Erythroblast (primary cell): Measurements from ENCODE around the gene LDAF1.

Experiments used
- DNase-seq, 2 experiments: peaks; one replicate each; lab custom pipeline; 2025; lab: John Stamatoyannopoulos, UW
- GATA1 ChIP-seq: IDR thresholded peaks from 2 replicates; pipeline ENCODE4 v1.6.1; 2011; ENCODE audit warnings: low read depth, mild to moderate bottlenecking, control low read depth, low read length, moderate library complexity
- POLR2A ChIP-seq: IDR thresholded peaks from 2 replicates; pipeline ENCODE4 v1.6.1; 2011; ENCODE audit warnings: mild to moderate bottlenecking, low read length

The LDAF1 gene

DNA sequence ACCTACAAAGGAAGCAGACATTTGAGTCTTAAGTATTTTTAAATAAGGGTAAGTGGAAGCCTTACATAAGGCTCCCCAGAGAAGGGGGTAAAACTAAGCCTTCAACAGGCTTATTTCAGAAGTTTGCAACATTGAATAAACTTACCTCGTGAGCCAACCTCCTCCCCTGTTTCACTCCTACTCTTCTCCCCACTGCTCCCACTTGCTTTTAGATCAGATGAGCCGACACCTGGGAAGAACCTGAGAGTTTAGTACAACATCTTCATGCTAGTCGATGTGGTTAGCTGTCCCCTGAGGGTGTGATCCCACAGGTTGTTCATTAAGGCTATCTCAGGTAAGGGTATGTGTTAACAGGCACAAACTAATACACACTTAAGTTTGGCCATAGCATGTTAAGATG lies 39.1 kb downstream of the LDAF1 start:
- TF ChIP-seq GATA1: no peak
- no peak for DNase-seq

- DNase-seq: no peak
- TF ChIP-seq GATA1: no peak
- TF ChIP-seq POLR2A: no peak
These were observed 41.2 kb downstream of the LDAF1 start for GRCh38 chr16:21199607-21200218.

DNA sequence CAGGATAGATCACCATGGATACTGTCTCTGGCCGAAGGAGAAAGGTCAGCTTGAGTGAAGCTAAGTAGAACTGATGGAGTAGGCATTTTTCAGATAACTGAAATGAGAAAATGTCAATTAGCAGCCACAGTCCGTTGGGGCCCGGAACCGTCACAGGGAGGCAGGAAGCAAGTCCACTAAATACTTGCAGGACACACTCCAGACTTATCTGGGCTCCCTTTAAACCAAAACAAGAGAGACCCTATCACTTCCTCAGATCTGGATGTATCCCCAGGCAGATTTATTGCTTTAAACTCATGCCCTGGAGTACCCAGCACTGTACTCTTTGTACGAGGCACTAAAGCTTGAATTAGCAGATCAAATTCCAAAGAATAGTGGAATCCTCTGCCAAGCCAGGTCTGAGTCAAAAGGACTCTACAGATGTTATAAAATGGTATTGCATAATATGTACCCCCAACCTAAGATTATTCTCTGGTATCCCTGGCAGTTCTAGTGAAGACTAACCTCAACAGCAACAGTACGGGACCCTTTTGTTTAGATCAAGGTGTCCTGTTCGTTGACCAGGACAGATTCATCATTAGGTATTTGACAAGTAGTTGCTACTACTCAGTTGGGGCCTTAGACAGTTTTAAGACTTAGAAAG lies 44.8 kb downstream of the LDAF1 start:
- DNase-seq: no peak

DNA sequence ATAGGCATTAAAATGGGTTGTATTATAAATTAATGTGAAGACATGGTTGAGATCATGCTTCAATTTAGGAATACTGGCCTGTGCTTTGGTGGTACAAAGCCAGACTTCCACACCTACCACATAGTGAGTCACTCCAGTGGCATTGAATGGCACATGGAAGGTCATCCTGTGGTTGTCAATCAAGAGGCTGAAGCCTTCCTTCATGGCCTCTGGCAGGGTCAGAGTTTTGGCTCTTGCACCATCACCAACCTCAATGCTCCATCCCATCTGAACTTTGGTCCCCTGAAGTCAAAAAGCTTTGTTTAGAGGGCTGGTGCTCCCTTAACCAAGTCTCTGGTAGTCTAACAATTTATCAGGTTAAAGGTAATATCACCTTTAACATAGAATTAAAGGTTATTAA lies 46.8 kb downstream of the LDAF1 start:
- no peak for TF ChIP-seq POLR2A
- TF ChIP-seq GATA1: no peak
- DNase-seq: no peak

More for the DNA sequence above, 44.8 kb downstream of the LDAF1 start:
- TF ChIP-seq POLR2A: no peak
- TF ChIP-seq GATA1: no peak

GRCh38 chr16:21206550-21206949 lies 48.1 kb downstream of the LDAF1 start:
- DNase-seq: no peak
- TF ChIP-seq POLR2A (no peak), GATA1 (no peak)

DNA sequence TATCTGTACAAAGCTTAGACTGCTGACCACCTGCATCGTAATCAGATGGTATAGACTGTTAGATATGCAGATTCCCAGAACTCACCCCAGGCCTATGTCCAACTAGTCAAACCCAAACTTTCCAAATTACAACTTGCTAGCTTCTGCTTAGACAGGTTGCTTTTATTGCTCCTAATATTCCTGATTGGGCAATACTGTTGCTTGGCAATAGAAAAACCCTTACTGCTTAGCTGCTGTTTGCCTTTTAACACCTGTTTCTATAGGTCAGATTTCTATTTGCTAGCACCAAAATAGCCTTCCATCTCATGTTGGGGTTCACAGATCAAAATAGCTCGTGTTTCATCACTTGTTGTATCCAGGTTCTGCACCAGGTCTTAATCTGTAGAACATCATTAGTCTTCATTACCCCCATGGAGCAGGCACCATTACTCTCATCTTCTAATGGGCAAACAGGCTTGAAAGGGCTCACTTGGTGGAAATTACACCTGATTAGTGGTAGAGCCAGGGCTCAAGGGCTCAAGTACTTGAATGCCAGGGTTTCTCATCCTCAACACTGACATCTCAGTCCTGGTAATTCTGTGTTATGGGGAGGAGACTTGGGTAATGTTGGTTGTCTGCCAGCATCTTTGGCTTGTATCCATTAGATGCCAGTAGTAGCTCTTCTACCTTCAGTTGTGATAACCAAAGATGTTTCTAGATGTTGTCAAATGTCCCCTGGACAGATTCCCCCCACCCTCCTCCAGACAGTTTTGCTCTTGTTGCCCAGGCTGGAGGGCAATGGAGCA lies 50.2 kb downstream of the LDAF1 start:
- TF ChIP-seq GATA1 (no peak), POLR2A (no peak)
- DNase-seq: no peak

DNA sequence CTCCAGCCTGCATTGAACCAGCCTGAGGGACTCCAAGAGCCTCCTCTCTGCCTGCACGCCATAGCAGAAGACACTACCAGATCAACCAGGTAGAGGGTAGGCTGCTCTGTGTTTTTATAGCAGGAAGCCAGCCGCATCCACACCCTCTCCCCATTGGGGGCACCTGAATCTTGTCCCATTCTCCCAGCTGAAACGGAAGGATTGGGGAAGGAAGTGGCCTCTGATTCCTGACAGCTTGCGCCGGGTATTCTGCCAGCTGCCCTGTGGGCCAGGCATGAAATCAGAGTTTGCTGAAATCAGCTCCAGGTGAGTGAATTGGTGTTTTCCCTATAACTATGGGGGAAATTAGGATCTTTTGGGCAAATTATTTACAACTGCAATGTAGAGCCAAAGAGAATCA lies 53.0 kb downstream of the LDAF1 start, which contains the start of gene ZP2:
TSS of gene ZP2 (minus strand) at position 89 of the 400 bp plus-strand sequence. CDS start at position 62, 27 bp downstream.
- no peak for DNase-seq
- no peak for TF ChIP-seq GATA1
- no peak for TF ChIP-seq POLR2A

DNA sequence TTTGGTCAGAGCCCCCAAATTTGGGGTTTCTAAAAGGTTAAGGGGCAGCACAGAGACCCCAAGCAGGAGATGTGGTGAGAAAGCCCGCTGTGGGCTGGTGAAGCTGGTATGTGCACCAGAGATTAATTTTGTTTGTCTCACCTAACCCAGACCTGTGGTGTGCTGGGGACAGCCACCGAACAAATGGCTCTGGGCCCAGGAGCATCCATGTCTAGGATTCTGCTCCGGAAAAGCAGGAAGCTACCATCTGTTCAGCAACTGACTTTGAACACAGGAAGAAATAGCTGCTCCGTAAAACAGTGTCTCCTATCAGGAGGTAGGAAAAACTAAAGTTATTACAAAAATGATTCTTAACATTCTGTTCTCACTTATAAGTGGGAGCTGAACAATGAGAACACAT lies 55.6 kb downstream of the LDAF1 start:
- DNase-seq: no peak
- TF ChIP-seq POLR2A (no peak), GATA1 (no peak)

GRCh38 chr16:21217121-21217520 lies 58.6 kb downstream of the LDAF1 start:
- DNase-seq: peak in 1 of 2 experiments; percentile 41
- TF ChIP-seq GATA1: no peak
- no peak for TF ChIP-seq POLR2A

- TF ChIP-seq GATA1 (no peak), POLR2A (no peak)
- DNase-seq: peak; percentile 63 to 75
These were observed 59.7 kb downstream of the LDAF1 start for GRCh38 chr16:21218153-21218552.

DNA sequence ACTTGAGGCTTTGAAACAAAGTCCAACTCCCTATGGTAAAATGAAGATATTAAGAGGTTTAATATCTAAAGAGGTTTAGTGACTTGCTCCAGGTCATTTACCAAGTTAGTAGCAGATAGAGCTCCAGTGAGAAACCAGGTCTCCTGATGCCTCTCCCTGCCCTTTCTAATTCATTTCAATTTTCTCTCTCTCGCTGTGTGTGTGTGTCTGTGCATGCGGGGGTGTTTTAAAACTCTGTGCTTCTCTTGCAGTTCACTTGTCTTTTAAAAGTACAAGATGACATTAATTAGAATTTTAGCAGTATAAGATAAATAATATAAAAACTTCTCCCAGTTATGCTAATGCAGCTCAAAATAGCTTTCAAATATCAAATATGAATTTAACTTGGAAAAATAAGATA lies 61.1 kb downstream of the LDAF1 start:
- no peak for TF ChIP-seq POLR2A
- no peak for TF ChIP-seq GATA1
- no peak for DNase-seq

DNA sequence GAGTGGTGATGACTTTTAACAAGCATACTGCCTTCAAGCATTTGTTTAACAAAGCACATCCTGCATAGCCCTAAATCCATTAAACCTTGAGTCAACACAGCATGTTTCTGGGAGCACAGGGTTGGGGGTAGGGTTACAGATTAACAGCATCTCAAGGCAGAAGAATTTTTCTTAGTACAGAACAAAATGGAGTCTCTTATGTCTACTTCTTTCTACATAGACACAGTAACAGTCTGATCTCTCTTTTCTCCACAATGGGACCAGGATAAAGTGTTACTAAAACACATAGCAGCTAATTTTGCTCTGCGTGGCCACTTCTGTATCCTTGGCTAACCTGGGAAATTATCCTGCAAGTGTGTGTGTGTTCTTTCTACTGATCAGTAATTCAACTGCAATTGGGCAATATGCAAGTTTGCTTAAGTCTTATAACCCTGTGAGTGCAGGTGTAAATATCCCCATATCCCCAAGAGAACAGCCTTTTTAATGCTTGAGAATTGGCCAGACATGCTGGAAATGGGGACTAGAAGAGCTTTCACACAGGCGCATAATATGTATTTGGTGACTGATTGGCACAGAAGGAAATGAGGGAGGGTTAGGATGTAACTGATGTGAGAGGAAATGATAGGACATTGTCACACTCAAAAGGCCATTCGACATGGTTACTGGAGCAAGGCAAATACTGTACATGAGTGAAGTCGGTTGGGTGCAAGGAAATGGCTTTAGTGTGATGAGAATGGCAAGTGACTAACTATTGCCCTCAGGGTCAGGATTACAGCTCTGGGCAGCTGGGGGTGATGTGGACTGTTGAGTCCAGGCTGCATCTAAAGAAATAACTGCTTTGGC lies 64.2 kb downstream of the LDAF1 start:
- TF ChIP-seq POLR2A: no peak
- no peak for TF ChIP-seq GATA1
- DNase-seq: no peak

- TF ChIP-seq GATA1 (no peak), POLR2A (no peak)
- no peak for DNase-seq
These were observed 65.3 kb downstream of the LDAF1 start for GRCh38 chr16:21223787-21224186.

DNA sequence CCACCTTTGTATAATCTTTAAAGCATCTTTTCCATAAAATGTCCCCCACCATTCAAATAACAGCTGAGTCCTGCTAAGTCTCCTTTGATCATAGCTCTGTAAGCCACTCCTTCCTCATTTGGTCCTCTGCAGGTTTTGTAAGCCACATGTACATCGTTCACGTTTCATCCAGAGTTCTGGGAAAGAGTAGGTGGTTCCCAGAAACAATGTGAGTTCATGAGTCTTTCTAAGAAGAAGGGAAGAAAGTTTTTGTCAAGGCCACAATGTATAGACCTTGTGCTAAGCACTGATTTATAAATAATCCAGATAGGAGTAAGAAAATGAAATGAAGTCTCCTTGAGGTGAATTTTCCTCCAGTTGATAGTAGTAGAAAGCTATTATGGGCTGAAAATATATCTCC lies 66.3 kb downstream of the LDAF1 start:
- DNase-seq: peak; percentile 9

More for the DNA sequence above, 66.3 kb downstream of the LDAF1 start:
- TF ChIP-seq GATA1 (no peak), POLR2A (no peak)
